Measurements from ENCODE around the gene NBPF1.
"Not testable (repeated sequence)": the region's sequence is repeated elsewhere in the genome, so short reads cannot be mapped to it uniquely, and the experiment has no call there.

The NBPF1 gene

DNA sequence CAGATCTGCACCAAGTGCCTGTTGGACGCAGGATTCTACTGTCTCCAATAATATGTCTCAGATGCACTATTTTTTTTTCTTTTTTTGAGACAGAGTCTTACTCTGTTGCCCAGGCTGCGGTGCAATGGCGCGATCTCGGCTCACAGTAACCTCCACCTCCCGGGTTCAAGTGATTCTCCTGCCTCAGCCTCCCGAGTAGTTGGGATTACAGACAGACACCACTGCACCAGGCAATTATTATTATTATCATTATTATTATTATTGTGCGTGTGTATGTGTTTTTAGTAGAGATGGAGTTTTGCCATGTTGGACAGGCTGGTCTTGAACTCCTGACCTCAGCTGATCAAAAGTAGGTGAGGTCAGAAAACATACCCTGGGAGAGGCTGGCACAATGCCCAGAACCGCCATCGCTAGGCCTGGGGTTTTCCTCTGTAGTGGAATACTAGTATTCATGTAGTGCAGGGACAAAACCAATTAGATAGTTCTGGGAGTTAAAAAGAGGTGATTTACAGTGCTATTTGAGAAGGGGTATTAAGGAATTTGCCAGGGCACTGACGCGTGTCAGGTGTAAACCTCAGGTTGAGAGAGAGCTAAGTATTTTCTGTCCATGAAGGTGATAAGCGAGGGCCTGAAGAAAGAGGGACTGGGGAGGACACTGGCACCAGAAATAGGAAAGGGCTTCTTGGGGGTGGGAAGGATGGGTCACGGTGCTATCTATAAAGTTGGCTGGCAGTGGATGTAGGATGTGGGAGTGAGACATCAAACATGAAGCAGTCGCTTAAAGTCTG is 100.5 kb downstream of the NBPF1 start:
- DNase-seq (ENCODE audit: low read depth): not testable (repeated sequence)
